T-cell (primary cell): ENCODE results near the gene CERS6. TPM values are rescaled to one million over a fixed set of nuclear protein-coding genes. Genes with fewer than 3 reads are reported as not detected.

Experiments
- ATAC-seq, 4 experiments: fragments of 200-7000 bp in 3 of 4; fragments of 150-1000 bp in 1 of 4; cut with Tn5 transposase; replicated peaks in 1 of 4; 1 replicate in 3 of 4; 2 replicates in 1 of 4; pipeline ENCODE4 v1.10.0; 2021; ENCODE audit warnings: moderate library complexity in 3 of 4, mild to moderate bottlenecking in 2 of 4, moderate number of reproducible peaks in 1 of 4
- CTCF ChIA-PET, 2 donors: fragments of 300-600 bp; sonication (Branson Sonifier 250); formaldehyde crosslinking; loops; one replicate each; lab custom pipeline; 2022; ENCODE audit warnings: antibody characterized with exemption in 2 of 2; lab: Charles Lee
- POLR2A ChIA-PET, 2 donors: fragments of 300-600 bp; sonication (Branson Sonifier 250); formaldehyde crosslinking; loops; one replicate each; lab custom pipeline; 2022; ENCODE audit warnings: antibody characterized with exemption in 2 of 2; lab: Charles Lee
- DNase-seq, 35 experiments: peaks; one replicate each; pipeline versions ENCODE4 v3.0.0 to v3.0.0-alpha.2; 2013 to 2023
- H3K27ac ChIP-seq: one replicate; pipeline ENCODE4 v1.5.1; 2013; ENCODE audit warnings: low read length
- H3K27me3 ChIP-seq, 2 experiments: replicated peaks in 1 of 2; 1 replicate in 1 of 2; 2 replicates in 1 of 2; pipeline versions ENCODE4 v1.6.1 to v1.7.0; 2013; ENCODE audit warnings: low read length in 1 of 2, mixed read lengths in 1 of 2; ENCODE audit not compliant: control insufficient read depth in 2 of 2, insufficient read depth in 2 of 2; ENCODE audit errors: extremely low read depth in 1 of 2
- H3K36me3 ChIP-seq, 2 donors: 1 replicate in 1 of 2; 2 replicates in 1 of 2; pipeline versions ENCODE4 v1.6.1 to v1.7.0; 2013; ENCODE audit warnings: low read length in 1 of 2; ENCODE audit not compliant: control insufficient read depth in 2 of 2, insufficient read depth in 1 of 2; ENCODE audit errors: extremely low read depth in 1 of 2
- H3K4me1 ChIP-seq, 2 experiments: 1 replicate in 1 of 2; 2 replicates in 1 of 2; pipeline versions ENCODE4 v1.6.1 to v1.7.0; 2013; ENCODE audit warnings: low read length in 2 of 2, mixed read lengths in 1 of 2; ENCODE audit not compliant: insufficient read depth in 2 of 2, control insufficient read depth in 1 of 2; ENCODE audit errors: extremely low read depth in 1 of 2
- H3K4me3 ChIP-seq, 2 donors: 1 replicate in 1 of 2; 2 replicates in 1 of 2; pipeline versions ENCODE4 v1.5.1 to v1.7.0; 2013; ENCODE audit warnings: mild to moderate bottlenecking in 2 of 2, low read length in 1 of 2, moderate library complexity in 1 of 2; ENCODE audit not compliant: control insufficient read depth in 1 of 2; ENCODE audit errors: extremely low read depth in 1 of 2
- H3K9me3 ChIP-seq: 2 replicates; pipeline ENCODE4 v1.7.0; 2013
- H3K27ac Mint-ChIP-seq, 2 donors: one replicate each; pipeline ENCODE4 v1.8.0; 2020 to 2021; ENCODE audit warnings: mild to moderate bottlenecking in 2 of 2, mixed read lengths in 2 of 2
- H3K27me3 Mint-ChIP-seq, 2 donors: one replicate each; pipeline ENCODE4 v1.8.0; 2021 to 2022; ENCODE audit warnings: mixed read lengths in 2 of 2
- H3K36me3 Mint-ChIP-seq: one replicate; pipeline ENCODE4 v1.8.0; 2021; ENCODE audit warnings: mixed read lengths
- H3K4me1 Mint-ChIP-seq, 3 donors: one replicate each; pipeline ENCODE4 v1.8.0; 2020 to 2022; ENCODE audit warnings: mixed read lengths in 3 of 3, mild to moderate bottlenecking in 1 of 3
- H3K4me3 Mint-ChIP-seq, 3 donors: one replicate each; pipeline ENCODE4 v1.8.0; 2020 to 2022; ENCODE audit warnings: mild to moderate bottlenecking in 3 of 3, mixed read lengths in 3 of 3, moderate library complexity in 3 of 3
- H3K9me3 Mint-ChIP-seq, 3 donors: one replicate each; pipeline ENCODE4 v1.8.0; 2020 to 2022; ENCODE audit warnings: mixed read lengths in 3 of 3
- WGBS: methylation state at CpG from one replicate; pipeline ENCODE4 v1.1.5; 2013; ENCODE audit warnings: missing lambda C conversion rate; ENCODE audit not compliant: insufficient coverage; 5-methylcytosine and 5-hydroxymethylcytosine counted together
- total RNA-seq, 35 experiments: library from RNA in 6 of 35; stranded (reverse) in 6 of 35; fragments of 120-200 nt in 1 of 35; gene quantifications; one replicate each; pipeline versions ENCODE4 v1.2.1 to v1.2.4 and lab custom pipeline; 2013 to 2026

CERS6 gene
- total RNA-seq, 5 donors from 2014 or later (not counting 1 experiment from before 2014, with no cell fraction given) = 11.1 to 20.3 (median 13.6) TPM

DNA sequence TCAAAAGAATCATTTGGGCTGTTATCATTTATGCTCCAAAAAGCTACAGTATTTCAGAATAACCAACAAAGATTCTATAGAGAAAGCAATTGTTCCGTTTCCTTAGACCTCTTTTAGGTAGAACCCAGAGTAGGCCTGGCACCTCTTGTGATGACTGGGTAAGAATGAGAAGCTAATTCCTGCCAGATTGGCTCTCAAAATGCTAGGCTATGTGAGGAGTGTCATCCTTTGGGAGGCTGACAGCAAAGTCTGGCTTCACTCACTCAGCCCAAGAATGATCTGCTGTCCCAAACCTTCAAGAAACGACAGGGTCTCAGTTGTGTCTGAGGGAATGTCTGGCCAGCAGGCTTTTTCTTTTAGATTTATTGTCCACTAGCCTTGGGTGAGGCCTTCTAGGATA lies 4.5 kb downstream of the CERS6 start:
- DNase-seq (no peak), ATAC-seq (no peak)
- no peaks in the 10 kb centered on the region for H3K9me3 ChIP-seq
- POLR2A ChIA-PET = interaction anchor here in 1 of 2 donors (1.0 kb wide), 1 partner anchor 25 kb away, joined by 4 read pairs; no protein-coding TSS in a partner anchor
- peaks cover 0 to 2% of the 10 kb centered on the region in 2 experiments for H3K27me3 ChIP-seq
- no peak overlapping the region for H3K4me3 ChIP-seq
- Mint-ChIP-seq H3K36me3 (no peaks in the 10 kb centered on the region), H3K27me3 (no peaks in the 10 kb centered on the region), H3K9me3 (no peaks in the 10 kb centered on the region), H3K4me3 (peak overlapping the region in 1 of 3 donors; percentile 10), H3K4me1 (peaks cover 58 to 69% (median 59%) of the 10 kb centered on the region in 3 donors), H3K27ac (peak overlapping the region; percentile 3 to 26)
- CTCF ChIA-PET = interaction anchor here in 1 of 2 donors (0.6 kb wide), 1 partner anchor 460 kb away, joined by 3 read pairs; no protein-coding TSS in a partner anchor
- H3K36me3 ChIP-seq = no peaks in the 10 kb centered on the region
- H3K4me1 ChIP-seq = peaks cover 3 to 25% of the 10 kb centered on the region in 2 experiments
- H3K27ac ChIP-seq = no peak overlapping the region
- no CpG with 5 or more reads among the region's 2 CpGs for WGBS

DNA sequence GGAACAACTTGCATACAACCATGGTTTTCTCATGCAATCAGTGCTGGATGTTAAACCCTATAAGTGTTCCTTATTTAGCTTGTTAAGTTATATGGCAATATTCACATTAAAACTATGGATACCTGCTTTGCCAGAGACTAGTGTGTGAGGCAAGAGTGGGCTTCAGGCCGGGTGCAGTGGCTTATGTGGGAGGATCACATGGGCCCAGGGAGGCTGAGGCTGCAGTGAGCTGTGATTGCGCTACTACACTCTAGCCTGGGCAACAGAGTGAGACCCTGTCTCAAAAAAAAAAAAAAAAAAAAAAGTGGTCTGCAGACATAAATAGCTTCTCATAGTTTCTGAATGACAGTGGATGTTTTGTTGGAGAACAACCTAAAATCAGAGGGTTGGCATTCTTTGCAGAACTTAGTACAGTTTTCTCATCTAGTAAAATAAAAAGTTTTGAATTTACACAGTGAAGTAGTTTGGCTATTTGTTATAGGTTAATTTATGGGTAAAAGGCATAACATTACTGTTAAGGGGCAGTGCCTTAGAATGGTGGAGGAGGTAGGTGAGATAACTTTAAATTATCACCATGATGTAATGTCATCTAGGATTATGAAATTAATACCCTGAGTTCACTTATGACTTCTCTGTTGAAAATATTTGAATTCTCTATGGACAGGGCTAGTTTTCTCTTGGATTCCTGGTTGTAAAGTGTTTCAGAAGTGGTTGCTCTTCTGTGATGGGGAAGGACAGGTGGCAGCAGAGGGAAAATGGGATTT lies 5.3 kb downstream of the CERS6 start:
- Mint-ChIP-seq H3K4me1 (peaks cover 66 to 77% (median 67%) of the 10 kb centered on the region in 3 donors), H3K4me3 (no peak overlapping the region), H3K9me3 (no peaks in the 10 kb centered on the region), H3K27me3 (no peaks in the 10 kb centered on the region), H3K27ac (peak overlapping the region in 1 of 2 donors; percentile 26), H3K36me3 (no peaks in the 10 kb centered on the region)
- no CpG with 5 or more reads among the region's 2 CpGs for WGBS
- CTCF ChIA-PET = no interaction called here
- Histone ChIP-seq H3K36me3 (no peaks in the 10 kb centered on the region), H3K4me3 (no peak overlapping the region), H3K9me3 (no peaks in the 10 kb centered on the region), H3K4me1 (peaks cover 0 to 33% of the 10 kb centered on the region in 2 experiments), H3K27ac (no peak overlapping the region), H3K27me3 (no peaks in the 10 kb centered on the region)
- DNase-seq (no peak), ATAC-seq (no peak)
- POLR2A ChIA-PET = interaction anchor here in 1 of 2 donors (0.6 to 1.0 kb wide), 3 partner anchors 13 to 45 kb away, joined by 3 to 4 read pairs (median 4); no protein-coding TSS in a partner anchor

DNA sequence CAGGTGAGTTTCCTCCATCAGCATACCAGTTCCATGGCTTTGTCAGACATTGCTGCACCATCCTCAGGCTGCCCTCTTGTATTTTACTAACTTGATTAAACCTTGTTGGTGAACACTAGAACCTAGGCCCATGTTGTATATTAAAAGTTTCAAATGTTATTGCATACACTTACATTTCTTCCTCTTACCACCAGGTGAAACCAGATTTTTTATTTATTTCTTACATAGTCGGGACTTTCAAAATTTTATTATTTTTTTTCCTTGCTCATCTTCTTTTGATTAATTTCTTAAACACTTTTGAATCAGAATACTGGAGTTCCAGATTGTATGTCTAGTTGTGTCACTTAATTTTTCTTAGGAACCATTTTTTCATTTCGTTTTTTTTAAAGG lies 5.9 kb downstream of the CERS6 start:
- no CpG with 5 or more reads among the region's 2 CpGs for WGBS
- no peak overlapping the region for H3K4me3 Mint-ChIP-seq
- H3K27ac Mint-ChIP-seq = peak overlapping the region in 1 of 2 donors; percentile 11
- no peaks in the 10 kb centered on the region for H3K27me3 Mint-ChIP-seq
- POLR2A ChIA-PET = interaction anchor here in 1 of 2 donors (0.6 to 0.7 kb wide), 2 partner anchors 14 to 44 kb away, joined by 3 to 4 read pairs; no protein-coding TSS in a partner anchor
- Histone ChIP-seq H3K27ac (no peak overlapping the region), H3K4me3 (no peak overlapping the region), H3K36me3 (no peaks in the 10 kb centered on the region), H3K9me3 (no peaks in the 10 kb centered on the region), H3K4me1 (peaks cover 0 to 39% of the 10 kb centered on the region in 2 experiments), H3K27me3 (no peaks in the 10 kb centered on the region)
- DNase-seq = no peak
- CTCF ChIA-PET = no interaction called here
- no peaks in the 10 kb centered on the region for H3K9me3 Mint-ChIP-seq
- H3K36me3 Mint-ChIP-seq = no peaks in the 10 kb centered on the region
- H3K4me1 Mint-ChIP-seq = peaks cover 72 to 82% (median 73%) of the 10 kb centered on the region in 3 donors
- no peak for ATAC-seq

DNA sequence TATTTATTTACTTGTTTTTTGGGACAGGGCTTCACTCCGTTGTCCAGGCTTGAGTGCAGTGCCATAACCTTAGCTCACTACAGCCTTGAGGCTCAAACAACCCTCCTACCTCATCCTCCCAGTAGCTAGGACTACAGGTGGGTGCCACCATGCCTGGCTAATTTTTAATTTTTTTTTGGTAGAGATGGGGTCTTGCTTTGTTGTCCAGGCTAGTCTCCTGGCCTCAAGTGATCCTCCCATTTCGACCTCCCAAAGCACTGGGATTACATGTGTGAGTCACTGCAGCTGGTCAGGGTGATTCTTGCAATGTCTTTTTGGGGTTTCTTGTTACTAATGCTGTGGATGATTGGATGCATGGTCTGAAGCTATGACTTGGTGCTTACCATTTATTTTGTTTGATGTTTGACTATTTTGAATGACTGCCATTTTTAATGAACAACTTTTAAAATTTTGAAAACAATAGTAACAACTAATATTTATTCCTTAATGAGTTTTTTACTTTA lies 6.5 kb downstream of the CERS6 start:
- no peak for ATAC-seq

DNA sequence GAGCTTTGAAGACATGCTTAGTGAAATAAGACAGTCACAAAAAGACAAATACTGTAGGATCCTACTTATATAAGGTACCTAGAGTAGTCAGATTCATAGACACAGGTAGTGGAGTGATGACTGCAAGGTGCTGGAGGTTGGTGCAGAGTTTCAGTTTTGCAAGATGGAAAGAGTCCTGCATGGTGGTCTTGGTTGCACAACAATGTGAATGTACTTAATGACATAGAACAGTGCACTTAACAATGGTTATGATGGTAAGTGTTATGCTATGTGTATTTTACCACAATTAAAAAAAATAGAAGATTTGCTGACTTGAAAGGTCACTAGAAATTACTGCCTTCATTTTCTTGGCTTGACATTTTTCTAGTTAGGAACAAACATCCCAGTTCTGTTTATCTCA lies 9.5 kb downstream of the CERS6 start:
- Histone ChIP-seq H3K36me3 (no peaks in the 10 kb centered on the region), H3K27me3 (no peaks in the 10 kb centered on the region), H3K27ac (no peak overlapping the region), H3K4me1 (peaks cover 12 to 43% of the 10 kb centered on the region in 2 experiments), H3K9me3 (no peaks in the 10 kb centered on the region), H3K4me3 (no peak overlapping the region)
- H3K27ac Mint-ChIP-seq = peak overlapping the region; percentile 5 to 15
- H3K9me3 Mint-ChIP-seq = no peaks in the 10 kb centered on the region
- no peak for ATAC-seq
- peak overlapping the region in 2 of 3 donors; percentile 10 to 72 for H3K4me3 Mint-ChIP-seq
- no peak for DNase-seq
- H3K27me3 Mint-ChIP-seq = no peaks in the 10 kb centered on the region
- peaks cover 74 to 81% (median 76%) of the 10 kb centered on the region in 3 donors for H3K4me1 Mint-ChIP-seq
- no peaks in the 10 kb centered on the region for H3K36me3 Mint-ChIP-seq
- CTCF ChIA-PET = no interaction called here
- POLR2A ChIA-PET = no interaction called here

More for the DNA sequence above, 6.5 kb downstream of the CERS6 start:
- no peak for DNase-seq
- Mint-ChIP-seq H3K27me3 (no peaks in the 10 kb centered on the region), H3K4me3 (no peak overlapping the region), H3K36me3 (no peaks in the 10 kb centered on the region), H3K9me3 (no peaks in the 10 kb centered on the region), H3K27ac (no peak overlapping the region), H3K4me1 (peaks cover 76 to 83% (median 77%) of the 10 kb centered on the region in 3 donors)
- no peak overlapping the region for H3K4me3 ChIP-seq
- WGBS = 100% methylated on average over 1 of the region's 2 CpGs
- H3K27ac ChIP-seq = no peak overlapping the region
- no peaks in the 10 kb centered on the region for H3K9me3 ChIP-seq
- no peaks in the 10 kb centered on the region for H3K27me3 ChIP-seq
- CTCF ChIA-PET = no interaction called here
- peaks cover 0 to 44% of the 10 kb centered on the region in 2 experiments for H3K4me1 ChIP-seq
- POLR2A ChIA-PET = no interaction called here
- no peaks in the 10 kb centered on the region for H3K36me3 ChIP-seq

DNA sequence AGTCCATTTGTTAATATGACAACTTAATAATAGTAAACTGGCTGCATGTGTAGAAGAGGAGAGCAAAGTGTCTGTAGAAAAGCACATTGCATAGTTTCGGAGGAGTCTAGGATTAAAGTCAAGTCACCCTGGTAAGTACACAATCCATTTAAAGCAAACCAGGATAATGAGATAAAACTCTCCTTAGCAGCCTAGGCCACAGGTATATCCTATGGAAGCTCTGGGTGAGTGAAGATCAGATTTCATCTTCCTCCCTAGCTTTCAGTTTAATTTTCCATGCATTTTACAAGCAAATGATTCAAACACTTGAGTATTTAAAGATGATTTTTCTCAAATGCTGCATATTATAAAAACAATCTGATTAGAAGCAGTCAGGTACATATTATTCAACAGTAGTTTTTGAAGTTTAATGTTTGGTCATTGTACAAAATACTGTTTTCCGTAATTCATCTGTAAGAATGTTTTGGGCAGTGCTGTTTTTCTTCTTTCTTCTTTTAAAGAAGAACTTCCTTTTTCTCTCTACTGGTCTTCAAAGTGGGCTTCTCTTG lies 10.2 kb downstream of the CERS6 start:
- Histone ChIP-seq H3K9me3 (no peaks in the 10 kb centered on the region), H3K4me1 (peaks cover 12 to 50% of the 10 kb centered on the region in 2 experiments), H3K4me3 (no peak overlapping the region), H3K27me3 (no peaks in the 10 kb centered on the region), H3K36me3 (no peaks in the 10 kb centered on the region), H3K27ac (no peak overlapping the region)
- no peak for DNase-seq
- CTCF ChIA-PET = no interaction called here
- Mint-ChIP-seq H3K4me1 (peaks cover 72 to 81% (median 76%) of the 10 kb centered on the region in 3 donors), H3K9me3 (no peaks in the 10 kb centered on the region), H3K4me3 (peak overlapping the region; percentile 18 to 72 (median 40)), H3K36me3 (no peaks in the 10 kb centered on the region), H3K27me3 (no peaks in the 10 kb centered on the region), H3K27ac (peak overlapping the region; percentile 41 to 86)
- no peak for ATAC-seq
- POLR2A ChIA-PET = no interaction called here
- WGBS = no CpG with 5 or more reads among the region's 2 CpGs
